ENCODE results near the gene STOML2. TPM values are rescaled to one million over a fixed set of nuclear protein-coding genes. Genes with fewer than 3 reads are reported as not detected.

STOML2 gene
- total RNA-seq, 1 experiment from 2014 or later, result 192 TPM

GRCh38 chr9:35142037-35142436 is 39.1 kb upstream of the STOML2 start:
- peaks cover 0 to 3% of the 10 kb centered on the region in 2 experiments; a peak in 2 of 4 replicates for H3K4me1 Mint-ChIP-seq
- Histone ChIP-seq H4K91ac (ENCODE audit: insufficient read length, low read depth, low read length) (no peak overlapping the region), H3K23me2 (ENCODE audit: insufficient read length, low read depth, low read length, poor library complexity, severe bottlenecking) (no peaks in the 10 kb centered on the region), H3K23ac (ENCODE audit: insufficient read length, low read depth, low read length) (no peak overlapping the region), H3T11ph (ENCODE audit: low read length) (no peak overlapping the region), H2BK120ac (ENCODE audit: low read depth, low read length, poor library complexity, severe bottlenecking) (no peak overlapping the region), H4K20me1 (ENCODE audit: control insufficient read depth, insufficient read depth, insufficient read length) (no peaks in the 10 kb centered on the region), H3K4me1 (ENCODE audit: insufficient read depth, low read length) (no peaks in the 10 kb centered on the region), H3K4ac (ENCODE audit: low read depth, low read length) (no peak overlapping the region), H3K18ac (ENCODE audit: insufficient read length, low read depth, low read length) (no peak overlapping the region), H2BK20ac (ENCODE audit: low read depth, low read length, poor library complexity, severe bottlenecking) (no peak overlapping the region), H3K79me2 (ENCODE audit: insufficient read depth, low read length) (no peaks in the 10 kb centered on the region), H2AFZ (ENCODE audit: low read length) (no peak overlapping the region), H2BK5ac (ENCODE audit: insufficient read length, low read length) (no peak overlapping the region), H4K8ac (replicated peaks; ENCODE audit: insufficient read length, low read depth, low read length) (no peak overlapping the region), H3K27me3 (ENCODE audit: insufficient read depth, low read length) (no peaks in the 10 kb centered on the region), H4K5ac (ENCODE audit: insufficient read length, low read depth, low read length) (no peak overlapping the region), H3K14ac (ENCODE audit: insufficient read depth, low read length) (no peak overlapping the region), H2BK15ac (ENCODE audit: low read depth, low read length) (no peak overlapping the region), H3K56ac (ENCODE audit: insufficient read length, low read depth, low read length) (no peak overlapping the region), H3K4me2 (ENCODE audit: insufficient read depth, insufficient read length, low read length) (no peak overlapping the region), H3K9ac (ENCODE audit: extremely low read depth, insufficient read length, low read length) (no peak overlapping the region), H3K9me3 (ENCODE audit: control insufficient read depth, low read depth, low read length) (peaks cover 15% of the 10 kb centered on the region), H2BK12ac (ENCODE audit: insufficient read length, low read depth, low read length) (no peak overlapping the region), H2AK5ac (ENCODE audit: insufficient read length, low read length) (no peak overlapping the region), H3K27ac (ENCODE audit: insufficient read length, low read depth, low read length) (no peak overlapping the region), H3K79me1 (ENCODE audit: insufficient read depth, low read depth, low read length, poor library complexity, severe bottlenecking) (no peaks in the 10 kb centered on the region)
- TF ChIP-seq CTCF (conservative IDR thresholded peaks at IDR 0.05), result no peak
- WGBS (ENCODE audit: extremely low coverage, insufficient read length, low lambda C conversion rate), result no CpG with 5 or more reads among the region's 5 CpGs
- H3K4me3 Mint-ChIP-seq, result no peak overlapping the region
- H3K27ac Mint-ChIP-seq, result no peak overlapping the region
- peaks cover 9 to 20% (median 16%) of the 10 kb centered on the region in 3 experiments for H3K36me3 Mint-ChIP-seq (ENCODE audit: insufficient read depth in 1 of 3, low read depth in 3 of 3)
- H3K9me3 Mint-ChIP-seq, result peaks cover 40 to 52% of the 10 kb centered on the region in 2 experiments
- H3K27me3 Mint-ChIP-seq (ENCODE audit: low read depth), result peaks cover 7% of the 10 kb centered on the region
- DNase-seq, result no peak

Measured in H9 (cell line).